HG03045 (cell line): ENCODE data around the gene CCDC192.
"Not testable (repeated sequence)": the region's sequence is repeated elsewhere in the genome, so short reads cannot be mapped to it uniquely, and the experiment has no call there.

Experiments
- ATAC-seq: cut with Tn5 transposase; IDR thresholded peaks from one replicate; pipeline ENCODE4 v1.9.1; 2021; ENCODE audit warnings: mild to moderate bottlenecking, moderate library complexity; ENCODE audit not compliant: unreplicated experiment

CCDC192 gene

GRCh38 chr5:127697894-127698600 is 5.1 kb upstream of the CCDC192 start:
- ATAC-seq = no peak

GRCh38 chr5:127699416-127699815 is 3.8 kb upstream of the CCDC192 start:
- no peak for ATAC-seq

- ATAC-seq = no peak
These were observed 2.9 kb upstream of the CCDC192 start for GRCh38 chr5:127700237-127700766.

GRCh38 chr5:127702434-127702833 is 757 bp upstream of the CCDC192 start:
- ATAC-seq = no peak

- ATAC-seq = no peak
These were observed 2.1 kb downstream of the CCDC192 start for GRCh38 chr5:127705120-127705892.

GRCh38 chr5:127706691-127707090 is 3.5 kb downstream of the CCDC192 start:
- no peak for ATAC-seq

- ATAC-seq = no peak
These were observed 4.0 kb downstream of the CCDC192 start for GRCh38 chr5:127707209-127707608.

GRCh38 chr5:127713083-127713482 is 9.9 kb downstream of the CCDC192 start:
- ATAC-seq = not testable (repeated sequence)

- ATAC-seq = no peak
These were observed 15.0 kb downstream of the CCDC192 start for GRCh38 chr5:127718181-127718580.

- ATAC-seq = no peak
These were observed 20.4 kb downstream of the CCDC192 start for GRCh38 chr5:127723571-127723970.

- no peak for ATAC-seq
These were observed 22.5 kb downstream of the CCDC192 start for GRCh38 chr5:127725673-127726072.

- ATAC-seq = no peak
These were observed 29.8 kb downstream of the CCDC192 start for GRCh38 chr5:127732963-127733362.

GRCh38 chr5:127739348-127739747 is 36.2 kb downstream of the CCDC192 start:
- not testable (repeated sequence) for ATAC-seq

- ATAC-seq = no peak
These were observed 36.7 kb downstream of the CCDC192 start for GRCh38 chr5:127739807-127740384.

GRCh38 chr5:127741412-127741811 is 38.2 kb downstream of the CCDC192 start:
- no peak for ATAC-seq

GRCh38 chr5:127744241-127744640 is 41.0 kb downstream of the CCDC192 start:
- ATAC-seq = no peak

- ATAC-seq = no peak
These were observed 43.6 kb downstream of the CCDC192 start for GRCh38 chr5:127746756-127747155.

- not testable (repeated sequence) for ATAC-seq
These were observed 49.5 kb downstream of the CCDC192 start for GRCh38 chr5:127752503-127753265.

GRCh38 chr5:127754259-127754658 is 51.1 kb downstream of the CCDC192 start:
- ATAC-seq = no peak

- no peak for ATAC-seq
These were observed 51.5 kb downstream of the CCDC192 start for GRCh38 chr5:127754706-127755105.

- peak; percentile 52 for ATAC-seq
These were observed 54.4 kb downstream of the CCDC192 start for GRCh38 chr5:127757576-127757975.
